ENCODE results near the gene GRAMD1A.
"Not testable (repeated sequence)": the region's sequence is repeated elsewhere in the genome, so short reads cannot be mapped to it uniquely, and the experiment has no call there.

The GRAMD1A gene

GRCh38 chr19:35021596-35021995, 21.5 kb downstream of the GRAMD1A start:
- no peak for DNase-seq

- no peak for DNase-seq
Observed at GRCh38 chr19:35022460-35022859, 22.3 kb downstream of the GRAMD1A start.

- no peak for DNase-seq
Observed at GRCh38 chr19:35023428-35023827, 23.3 kb downstream of the GRAMD1A start.

GRCh38 chr19:35024095-35024494, 24.0 kb downstream of the GRAMD1A start:
- no peak for DNase-seq

- no peak for DNase-seq
Observed at GRCh38 chr19:35025969-35026368, 25.8 kb downstream of the GRAMD1A start.

GRCh38 chr19:35026418-35026817, 26.3 kb downstream of the GRAMD1A start:
- no peak for DNase-seq

GRCh38 chr19:35027009-35027408, 26.9 kb downstream of the GRAMD1A start:
- DNase-seq: no peak

GRCh38 chr19:35027851-35028599, 27.9 kb downstream of the GRAMD1A start:
- no peak for DNase-seq

- DNase-seq: not testable (repeated sequence)
Observed at GRCh38 chr19:35028600-35028885, 28.4 kb downstream of the GRAMD1A start.

- DNase-seq: not testable (repeated sequence)
Observed at GRCh38 chr19:35029275-35029736, 29.2 kb downstream of the GRAMD1A start.

GRCh38 chr19:35029737-35030256, 29.7 kb downstream of the GRAMD1A start:
- peak; percentile 63 for DNase-seq

- peak; percentile 73 for DNase-seq
Observed at GRCh38 chr19:35030257-35031071, 30.3 kb downstream of the GRAMD1A start, which contains the start of gene SCN1B. Gene SCN1B, plus strand, starts transcription at chr19:35030470. Its CDS starts 351 bp downstream, at chr19:35030821.

GRCh38 chr19:35031072-35031881, 31.2 kb downstream of the GRAMD1A start:
- peak; percentile 67 for DNase-seq

GRCh38 chr19:35032356-35032865, 32.3 kb downstream of the GRAMD1A start:
- no peak for DNase-seq

- DNase-seq: peak; percentile 58
Observed at GRCh38 chr19:35033067-35034004, 33.2 kb downstream of the GRAMD1A start.

GRCh38 chr19:35034005-35034502, 33.9 kb downstream of the GRAMD1A start:
- DNase-seq: no peak

- no peak for DNase-seq
Observed at GRCh38 chr19:35034588-35035382, 34.7 kb downstream of the GRAMD1A start.

- peak; percentile 85 for DNase-seq
Observed at GRCh38 chr19:35037716-35038622, 37.8 kb downstream of the GRAMD1A start.

Data from NCI-H82 (cell line).